Mucosa of descending colon (tissue), 3 donors: ENCODE measurements around the gene CACNB1. TPM values are rescaled to one million over a fixed set of nuclear protein-coding genes. Genes with fewer than 3 reads are reported as not detected.
A peak's percentile ranks its signal among the peaks of the same experiment; 100 is the strongest.

Experiments used
- ATAC-seq: fragments of 200-7000 bp; cut with Tn5 transposase; one replicate; pipeline ENCODE4 v1.9.1; 2020; ENCODE audit warnings: mild to moderate bottlenecking, moderate library complexity
- DNase-seq, 3 donors: peaks; one replicate each; pipeline ENCODE4 v3.0.0-alpha.2; 2020
- H3K36me3 ChIP-seq: fragments of 200-600 bp; one replicate; pipeline ENCODE4 v1.8.0; 2021; ENCODE audit warnings: low read depth, mild to moderate bottlenecking
- H3K4me1 ChIP-seq: fragments of 200-600 bp; one replicate; pipeline ENCODE4 v1.8.0; 2021; ENCODE audit warnings: low read depth, mild to moderate bottlenecking
- H3K4me3 ChIP-seq: fragments of 200-600 bp; one replicate; pipeline ENCODE4 v1.8.0; 2021; ENCODE audit warnings: mild to moderate bottlenecking
- H3K9me3 ChIP-seq: fragments of 200-600 bp; one replicate; pipeline ENCODE4 v1.8.0; 2021; ENCODE audit warnings: mild to moderate bottlenecking
- intact Hi-C, 2 donors: fragments of 100-400 bp; cut with DNase I in 1 of 2; cut with micrococcal nuclease in 1 of 2; formaldehyde crosslinking; loops; one replicate each; pipeline versions ENCODE4 v1.11.0 to v1.11.1; 2022; cut with DNase I, micrococcal nuclease
- total RNA-seq, 3 donors: library from RNA; stranded (reverse); fragmentation: NEBNext Ultra II Directional in 2 of 3; extraction: Animal tissue kit (Norgen Biotek cat#: 25700) in 2 of 3; gene quantifications; one replicate each; pipeline versions ENCODE4 v1.2.1 to v1.2.4, GENCODE V29; 2021 to 2023
- TF ChIP-seq, protein P1 (sequence below): fragments of 200-600 bp; IDR thresholded peaks from one replicate; pipeline ENCODE4 v1.8.0; 2022; ENCODE audit warnings: antibody characterized with exemption, mild to moderate bottlenecking
- donor health status: DM: no; HTN: no; CAD: no; lungs with moderate emphysema.
- donor health status: DM: no; HTN: no; CAD: no.
- donor health status: DM: no; HTN: yes; CAD: no.

CACNB1 gene
- total RNA-seq, 3 donors from 2014 or later: 16.8 to 24.3 (median 20.1) TPM

DNA sequence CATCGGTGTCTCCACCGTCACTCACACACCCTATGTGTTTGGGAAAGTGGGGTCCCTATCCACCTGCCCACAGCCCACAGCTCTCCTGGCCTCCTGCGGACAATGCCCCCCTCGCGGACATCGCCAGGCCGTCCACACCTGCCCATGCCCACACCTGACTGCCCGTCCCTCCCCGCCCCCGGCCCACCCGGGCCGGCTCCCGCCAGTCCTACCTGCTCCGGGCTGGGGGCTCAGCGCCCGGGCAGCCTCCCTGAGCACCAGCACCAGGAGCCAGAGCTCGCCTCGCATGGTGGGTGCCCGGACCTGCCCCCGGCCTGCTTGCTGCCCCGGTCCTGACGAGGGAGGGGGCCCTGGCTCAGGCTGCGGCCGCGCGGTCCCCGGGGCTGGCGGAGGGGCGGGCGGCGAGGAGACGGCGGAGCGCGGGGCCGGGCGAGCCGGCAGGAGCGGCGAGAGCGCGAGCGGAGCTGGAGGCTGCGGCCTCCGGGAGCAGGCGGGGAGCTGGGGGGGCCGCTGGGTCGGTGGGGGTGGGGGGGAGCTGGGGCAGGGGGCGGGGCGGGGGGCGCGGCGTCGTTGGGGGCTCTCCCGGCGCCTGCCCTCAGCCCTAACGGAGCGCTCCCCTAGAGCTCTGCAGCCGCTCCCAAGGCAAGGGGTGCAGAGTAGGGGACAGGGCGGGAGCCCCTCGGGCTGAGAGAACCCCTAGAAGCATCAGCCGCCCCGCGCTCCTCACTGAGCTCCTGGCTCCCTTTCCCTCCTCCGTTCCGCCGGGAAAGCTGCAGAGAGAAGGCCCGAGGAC is 46.1 kb downstream of the CACNB1 start, which contains the start of gene PLXDC1:
TSS of gene PLXDC1 (minus strand) at position 488 of the 793 bp plus-strand sequence. CDS start at position 288, 200 bp downstream.
- intact Hi-C loops: loop anchor here in 1 of 2 donors (10.0 kb wide), 1 partner anchor 167 kb away; no protein-coding TSS in a partner anchor
- H3K4me3 ChIP-seq: no peak within 1 kb of the TSS
- peaks cover 13% of the 10 kb centered on the region for H3K4me1 ChIP-seq
- TF ChIP-seq, protein P1, sequence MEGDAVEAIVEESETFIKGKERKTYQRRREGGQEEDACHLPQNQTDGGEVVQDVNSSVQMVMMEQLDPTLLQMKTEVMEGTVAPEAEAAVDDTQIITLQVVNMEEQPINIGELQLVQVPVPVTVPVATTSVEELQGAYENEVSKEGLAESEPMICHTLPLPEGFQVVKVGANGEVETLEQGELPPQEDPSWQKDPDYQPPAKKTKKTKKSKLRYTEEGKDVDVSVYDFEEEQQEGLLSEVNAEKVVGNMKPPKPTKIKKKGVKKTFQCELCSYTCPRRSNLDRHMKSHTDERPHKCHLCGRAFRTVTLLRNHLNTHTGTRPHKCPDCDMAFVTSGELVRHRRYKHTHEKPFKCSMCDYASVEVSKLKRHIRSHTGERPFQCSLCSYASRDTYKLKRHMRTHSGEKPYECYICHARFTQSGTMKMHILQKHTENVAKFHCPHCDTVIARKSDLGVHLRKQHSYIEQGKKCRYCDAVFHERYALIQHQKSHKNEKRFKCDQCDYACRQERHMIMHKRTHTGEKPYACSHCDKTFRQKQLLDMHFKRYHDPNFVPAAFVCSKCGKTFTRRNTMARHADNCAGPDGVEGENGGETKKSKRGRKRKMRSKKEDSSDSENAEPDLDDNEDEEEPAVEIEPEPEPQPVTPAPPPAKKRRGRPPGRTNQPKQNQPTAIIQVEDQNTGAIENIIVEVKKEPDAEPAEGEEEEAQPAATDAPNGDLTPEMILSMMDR: no peak
- no peaks in the 10 kb centered on the region for H3K9me3 ChIP-seq
- no peaks in the 10 kb centered on the region for H3K36me3 ChIP-seq
- DNase-seq (peak in 1 of 3 donors; percentile 46), ATAC-seq (no peak)

DNA sequence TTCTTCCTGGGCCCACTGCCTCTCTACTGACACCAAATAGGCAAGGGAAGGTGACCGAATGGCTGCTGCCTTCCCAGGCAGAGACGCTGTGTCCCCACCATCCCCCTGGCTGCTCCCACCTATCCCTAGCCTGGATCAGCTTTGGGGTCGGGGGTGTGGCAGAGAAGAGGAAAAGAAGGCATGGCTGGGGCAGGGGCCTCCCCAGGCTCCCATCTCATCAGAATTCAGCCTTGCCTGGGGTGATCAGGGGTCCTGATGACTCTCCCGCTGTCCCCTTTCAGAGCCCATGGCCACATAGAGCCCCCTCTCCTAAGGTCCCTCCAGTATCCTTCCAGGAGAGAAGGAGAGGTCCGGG is 46.7 kb downstream of the CACNB1 start:
- H3K36me3 ChIP-seq: no peaks in the 10 kb centered on the region
- ATAC-seq (no peak), DNase-seq (no peak)
- H3K4me3 ChIP-seq: no peak overlapping the region
- TF ChIP-seq, protein P1: no peak
- intact Hi-C loops: loop anchor here in 1 of 2 donors (10.0 kb wide), 1 partner anchor 166 kb away; no protein-coding TSS in a partner anchor
- peaks cover 13% of the 10 kb centered on the region for H3K4me1 ChIP-seq
- H3K9me3 ChIP-seq: no peaks in the 10 kb centered on the region

DNA sequence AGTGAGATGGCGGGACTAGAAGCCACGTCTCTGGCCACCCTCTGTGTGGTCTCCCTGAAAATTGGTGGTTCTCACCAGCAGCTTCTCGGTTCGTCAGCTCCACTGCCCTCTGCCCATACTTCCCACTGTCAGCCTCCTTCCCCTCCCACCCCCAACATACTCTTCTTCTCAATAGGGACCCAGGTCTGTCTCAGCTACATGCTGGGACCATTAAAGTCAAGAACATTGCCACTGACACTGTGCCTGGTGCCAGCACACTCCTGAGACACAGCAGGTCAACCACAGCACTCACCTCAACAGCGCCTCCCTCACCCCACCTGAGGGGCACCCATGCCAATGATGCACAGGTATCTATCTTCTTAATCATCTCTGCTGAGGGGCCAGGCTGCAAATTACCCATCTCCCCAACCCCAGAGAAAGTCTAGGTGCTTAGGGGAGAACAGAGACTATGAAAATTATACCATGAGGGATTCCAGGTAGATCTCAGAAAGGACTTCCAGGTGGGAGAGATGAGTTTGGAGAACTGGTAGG is 47.3 kb downstream of the CACNB1 start:
- Histone ChIP-seq H3K4me1 (peaks cover 13% of the 10 kb centered on the region), H3K4me3 (no peak overlapping the region), H3K36me3 (no peaks in the 10 kb centered on the region), H3K9me3 (no peaks in the 10 kb centered on the region)
- no peak for ATAC-seq
- intact Hi-C loops: loop anchor here in 1 of 2 donors (10.0 kb wide), 1 partner anchor 165 kb away; no protein-coding TSS in a partner anchor
- no peak for DNase-seq
- TF ChIP-seq, protein P1: no peak

DNA sequence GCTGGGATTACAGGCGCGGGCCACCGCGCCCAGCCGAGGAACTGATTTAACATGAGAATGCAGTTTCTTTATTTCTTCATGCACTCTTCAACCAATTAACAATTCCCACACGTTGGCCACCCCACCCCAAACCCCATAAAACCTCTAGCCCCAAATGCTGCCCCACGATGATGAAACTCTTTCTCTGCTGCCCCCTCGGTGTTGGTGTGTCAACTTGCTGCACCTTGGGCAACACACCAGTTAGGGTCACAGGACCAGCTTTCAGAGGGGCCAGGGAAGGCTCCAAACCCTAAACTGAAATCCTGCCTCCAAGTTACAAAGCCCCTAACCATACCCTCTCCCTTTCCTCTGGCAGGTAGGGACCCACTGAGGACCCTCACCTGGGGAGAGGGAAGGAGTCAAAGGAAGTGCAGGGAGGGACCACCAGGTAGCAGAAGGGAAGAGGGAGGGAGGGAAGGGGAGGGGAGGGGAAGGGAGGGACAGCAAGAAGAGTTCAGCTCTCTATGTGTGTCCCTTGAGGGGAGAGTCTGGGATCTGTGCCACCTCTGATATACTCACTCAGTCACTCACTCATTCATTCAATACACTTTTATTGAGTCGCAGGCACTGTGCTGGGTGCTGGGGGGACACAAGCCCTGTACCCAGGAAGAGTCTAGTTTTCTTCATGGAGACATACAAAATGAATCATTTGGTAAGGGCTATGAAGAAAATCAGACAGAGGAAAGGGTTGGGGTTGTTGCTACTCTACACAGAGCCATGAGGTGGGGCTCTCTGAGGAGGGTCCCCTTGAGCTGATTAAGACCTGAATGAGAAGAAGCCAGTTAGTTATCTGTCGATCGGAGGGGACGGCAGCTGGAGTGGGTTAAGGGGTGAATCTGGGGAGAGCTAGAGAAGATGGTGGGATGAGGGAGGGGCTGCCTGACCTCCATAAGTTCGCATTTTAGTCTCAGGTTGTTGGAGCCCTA is 50.0 kb downstream of the CACNB1 start:
- Histone ChIP-seq H3K4me1 (peaks cover 13% of the 10 kb centered on the region), H3K36me3 (no peaks in the 10 kb centered on the region), H3K4me3 (no peak overlapping the region), H3K9me3 (no peaks in the 10 kb centered on the region)
- intact Hi-C loops: loop anchor here in 1 of 2 donors (10.0 kb wide), 1 partner anchor 163 kb away; no protein-coding TSS in a partner anchor
- no peak for ATAC-seq
- DNase-seq: no peak
- TF ChIP-seq, protein P1: no peak

DNA sequence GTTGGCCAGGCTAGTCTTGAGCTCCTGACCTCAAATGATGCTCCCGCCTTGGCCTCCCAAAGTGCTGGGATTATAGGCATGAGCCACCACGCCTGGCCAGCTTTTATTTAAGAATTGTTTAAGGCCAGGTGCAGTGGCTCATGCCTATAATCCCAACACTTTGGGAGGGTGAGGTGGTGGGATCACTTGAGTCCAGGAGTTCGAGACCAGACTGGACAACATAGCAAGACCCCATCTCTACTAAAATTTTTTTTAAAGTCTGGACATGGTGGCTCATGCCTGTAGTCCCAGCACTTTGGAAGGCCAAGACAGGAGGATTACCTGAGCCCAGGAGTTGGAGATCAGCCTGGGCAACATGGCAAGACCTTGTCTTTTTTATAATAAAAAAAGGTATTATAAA is 51.2 kb downstream of the CACNB1 start:
- no peak for ATAC-seq
- no peak for DNase-seq

More for the DNA sequence above, 51.2 kb downstream of the CACNB1 start:
- Histone ChIP-seq H3K36me3 (no peaks in the 10 kb centered on the region), H3K4me3 (no peak overlapping the region), H3K9me3 (no peaks in the 10 kb centered on the region), H3K4me1 (peaks cover 3% of the 10 kb centered on the region)
- TF ChIP-seq, protein P1: no peak
- intact Hi-C loops: loop anchor here in 1 of 2 donors (10.0 kb wide), 1 partner anchor 161 kb away; no protein-coding TSS in a partner anchor
